GM19328 (cell line): ENCODE data around the gene CFAP58.

ENCODE experiments used
- ATAC-seq: cut with Tn5 transposase; IDR thresholded peaks from one replicate; pipeline ENCODE4 v1.9.1; 2021; ENCODE audit warnings: mild to moderate bottlenecking, moderate library complexity; ENCODE audit not compliant: unreplicated experiment

The CFAP58 gene, protein sequence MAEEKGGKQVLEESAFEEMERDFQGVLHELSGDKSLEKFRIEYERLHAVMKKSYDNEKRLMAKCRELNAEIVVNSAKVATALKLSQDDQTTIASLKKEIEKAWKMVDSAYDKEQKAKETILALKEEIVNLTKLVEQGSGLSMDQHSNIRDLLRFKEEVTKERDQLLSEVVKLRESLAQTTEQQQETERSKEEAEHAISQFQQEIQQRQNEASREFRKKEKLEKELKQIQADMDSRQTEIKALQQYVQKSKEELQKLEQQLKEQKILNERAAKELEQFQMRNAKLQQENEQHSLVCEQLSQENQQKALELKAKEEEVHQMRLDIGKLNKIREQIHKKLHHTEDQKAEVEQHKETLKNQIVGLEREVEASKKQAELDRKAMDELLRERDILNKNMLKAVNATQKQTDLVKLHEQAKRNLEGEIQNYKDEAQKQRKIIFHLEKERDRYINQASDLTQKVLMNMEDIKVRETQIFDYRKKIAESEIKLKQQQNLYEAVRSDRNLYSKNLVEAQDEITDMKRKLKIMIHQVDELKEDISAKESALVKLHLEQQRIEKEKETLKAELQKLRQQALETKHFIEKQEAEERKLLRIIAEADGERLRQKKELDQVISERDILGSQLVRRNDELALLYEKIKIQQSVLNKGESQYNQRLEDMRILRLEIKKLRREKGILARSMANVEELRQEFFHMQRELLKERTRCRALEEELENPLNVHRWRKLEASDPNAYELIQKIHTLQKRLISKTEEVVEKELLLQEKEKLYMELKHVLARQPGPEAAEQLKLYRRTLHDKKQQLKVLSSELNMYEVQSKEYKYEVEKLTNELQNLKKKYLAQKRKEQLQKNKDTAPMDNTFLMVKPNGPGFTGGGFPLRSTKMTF

DNA sequence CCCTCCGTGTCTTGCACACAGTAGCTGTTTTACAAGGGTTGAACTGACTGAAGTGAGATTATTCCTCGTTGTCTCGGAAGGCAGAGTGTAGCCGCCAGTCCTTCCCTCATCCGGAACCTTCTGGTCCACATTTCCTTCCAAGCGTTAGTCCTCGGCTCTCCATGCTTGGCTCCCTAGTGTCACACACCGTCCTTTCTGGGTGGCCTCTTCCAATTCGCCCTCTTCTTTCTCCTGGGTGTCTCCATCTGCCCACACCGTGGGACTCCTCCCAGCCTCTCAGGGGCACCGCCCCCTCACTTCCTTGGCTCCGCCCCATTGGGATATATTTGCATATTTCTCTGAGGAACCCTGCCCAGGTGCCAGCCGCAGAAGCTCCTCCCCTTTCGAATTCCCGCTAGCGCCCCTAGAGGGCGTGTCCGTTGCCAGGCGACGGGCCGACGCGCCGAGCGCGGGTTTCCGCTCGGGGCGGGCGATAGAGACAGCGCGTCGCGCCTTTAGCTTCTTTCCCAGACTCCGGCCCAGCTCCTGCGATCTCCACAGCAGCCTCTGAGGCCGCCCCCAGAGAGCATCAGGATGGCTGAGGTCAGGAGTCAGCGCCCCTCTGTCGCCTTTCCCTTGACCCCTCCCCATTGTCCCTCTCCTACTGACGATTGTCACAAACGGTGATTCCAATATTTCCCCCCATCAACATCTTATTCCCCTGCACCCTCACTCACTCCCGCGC lies at the start of gene CFAP58:
CFAP58 (plus strand) TSS at position 509 of the 724 bp plus-strand sequence; CDS start at position 574, 65 bp downstream.
- peak; percentile 71 for ATAC-seq

DNA sequence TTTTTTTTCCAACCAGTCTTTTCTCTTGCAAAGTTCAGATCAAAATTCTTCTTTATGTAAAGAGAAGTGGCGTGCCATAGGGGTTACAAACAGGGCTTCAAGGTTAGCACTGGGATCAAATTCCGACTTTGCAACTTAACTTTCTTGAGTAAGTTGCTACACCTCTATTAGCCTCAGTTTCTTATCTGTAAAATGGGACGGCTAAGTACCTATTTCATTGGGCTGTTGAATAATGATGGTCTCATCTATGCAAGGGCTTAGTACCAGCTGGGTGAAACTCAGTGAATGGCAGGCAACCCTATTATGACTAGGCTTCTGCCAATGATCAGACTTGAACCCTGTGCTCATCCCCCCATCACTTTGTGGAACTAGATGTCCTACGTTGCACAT lies 49.3 kb upstream of the CFAP58 start:
- ATAC-seq: no peak

DNA sequence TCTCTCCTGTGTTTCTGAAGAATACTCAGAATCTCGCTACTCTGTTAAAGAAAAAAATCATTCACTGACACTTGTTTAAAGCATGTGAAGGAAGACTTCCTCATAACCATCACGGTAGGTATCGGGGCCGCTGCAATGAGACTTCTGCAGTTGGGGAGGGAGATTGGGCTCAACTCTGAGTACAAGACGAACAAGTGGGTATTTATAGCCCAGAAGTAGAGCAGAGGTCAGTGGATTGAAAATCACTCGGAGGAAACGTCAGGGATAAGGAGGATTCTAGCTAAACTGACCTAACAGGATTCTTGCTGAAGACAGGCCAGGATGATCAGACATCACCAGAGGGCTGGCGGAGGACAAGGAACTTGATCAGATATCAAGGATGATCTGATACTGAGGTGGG lies 48.7 kb upstream of the CFAP58 start:
- ATAC-seq: no peak

DNA sequence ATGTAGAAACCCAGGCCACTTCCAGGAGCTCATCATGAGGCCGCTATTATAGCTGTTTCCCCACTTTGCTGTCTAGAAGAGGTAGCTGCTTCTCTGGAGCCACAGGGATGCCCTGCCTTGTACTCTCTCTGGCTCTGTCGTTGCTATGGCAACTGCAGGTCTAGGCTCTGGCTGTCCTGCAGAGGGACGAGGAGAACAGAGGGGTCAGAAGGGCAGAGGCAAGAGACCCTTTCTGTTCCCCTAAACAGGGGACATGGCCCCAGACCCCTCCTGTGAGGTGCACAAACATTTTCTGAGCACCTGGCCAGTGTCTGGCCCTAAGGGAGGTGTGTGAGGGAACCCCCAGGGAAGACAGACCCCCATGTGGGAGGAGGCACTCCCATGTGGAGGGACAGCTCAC lies 46.7 kb upstream of the CFAP58 start:
- no peak for ATAC-seq

DNA sequence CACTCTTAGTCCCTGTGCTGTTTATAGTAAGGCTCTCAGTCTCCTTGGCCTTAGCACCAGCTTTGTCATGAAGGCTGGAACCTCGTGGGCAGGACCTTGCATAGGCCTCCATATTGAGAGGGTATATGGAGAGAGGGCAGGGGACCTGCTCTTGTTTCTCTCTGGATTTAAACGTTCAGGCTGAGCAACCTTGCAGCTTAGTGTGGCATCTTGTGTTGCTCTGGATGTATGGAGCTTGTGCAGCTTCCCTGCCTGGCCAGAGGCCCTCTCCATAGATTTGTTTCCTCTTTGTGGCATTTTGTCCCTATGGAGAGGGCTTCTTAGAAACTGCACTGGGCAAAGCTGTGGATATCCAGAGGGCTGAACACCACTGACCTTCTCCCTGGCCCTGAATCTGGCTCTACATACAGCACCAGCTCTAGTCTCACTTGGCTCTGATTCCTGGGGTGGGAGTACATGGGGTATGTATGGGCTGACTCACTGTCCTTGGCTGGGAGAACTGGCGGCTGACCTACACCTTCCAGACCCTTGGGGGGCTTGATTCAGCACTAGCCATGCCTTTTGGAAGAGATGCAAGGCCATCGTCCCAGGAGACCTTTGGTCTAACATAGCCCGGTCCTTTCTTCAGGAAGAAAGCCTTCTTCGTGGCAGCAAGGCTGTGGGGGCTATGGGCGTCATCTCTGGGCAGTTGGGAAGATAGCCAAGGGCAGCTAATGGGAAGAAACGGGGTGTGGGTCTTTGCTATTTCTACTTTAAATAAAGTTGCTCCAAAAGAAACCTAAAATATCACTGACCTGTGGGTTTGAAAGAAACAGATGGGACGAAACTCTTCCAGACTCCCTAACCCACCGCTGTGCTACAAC lies 45.8 kb upstream of the CFAP58 start:
- no peak for ATAC-seq

DNA sequence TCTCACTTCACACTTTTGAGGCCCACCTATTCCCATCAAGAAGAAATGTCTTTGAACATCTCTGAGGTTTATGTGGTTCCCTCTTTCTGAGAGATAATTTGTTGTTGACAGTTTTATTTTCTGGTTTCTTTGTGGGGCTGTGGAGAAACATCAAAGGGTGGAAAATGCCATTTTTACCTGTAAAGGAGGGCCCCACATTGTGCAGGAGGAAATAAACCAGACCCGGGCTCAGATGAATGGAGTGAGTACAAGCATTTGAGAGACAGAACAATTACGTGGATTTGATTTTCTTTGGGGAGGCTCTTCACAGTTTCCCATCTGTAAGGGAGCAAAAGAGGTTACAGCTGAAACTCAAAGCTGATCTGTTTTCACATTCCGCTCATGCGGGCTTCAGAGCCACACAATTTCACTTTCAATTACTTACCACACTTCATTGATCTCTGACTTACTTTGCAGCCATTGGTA lies 45.2 kb upstream of the CFAP58 start:
- ATAC-seq: peak; percentile 68

DNA sequence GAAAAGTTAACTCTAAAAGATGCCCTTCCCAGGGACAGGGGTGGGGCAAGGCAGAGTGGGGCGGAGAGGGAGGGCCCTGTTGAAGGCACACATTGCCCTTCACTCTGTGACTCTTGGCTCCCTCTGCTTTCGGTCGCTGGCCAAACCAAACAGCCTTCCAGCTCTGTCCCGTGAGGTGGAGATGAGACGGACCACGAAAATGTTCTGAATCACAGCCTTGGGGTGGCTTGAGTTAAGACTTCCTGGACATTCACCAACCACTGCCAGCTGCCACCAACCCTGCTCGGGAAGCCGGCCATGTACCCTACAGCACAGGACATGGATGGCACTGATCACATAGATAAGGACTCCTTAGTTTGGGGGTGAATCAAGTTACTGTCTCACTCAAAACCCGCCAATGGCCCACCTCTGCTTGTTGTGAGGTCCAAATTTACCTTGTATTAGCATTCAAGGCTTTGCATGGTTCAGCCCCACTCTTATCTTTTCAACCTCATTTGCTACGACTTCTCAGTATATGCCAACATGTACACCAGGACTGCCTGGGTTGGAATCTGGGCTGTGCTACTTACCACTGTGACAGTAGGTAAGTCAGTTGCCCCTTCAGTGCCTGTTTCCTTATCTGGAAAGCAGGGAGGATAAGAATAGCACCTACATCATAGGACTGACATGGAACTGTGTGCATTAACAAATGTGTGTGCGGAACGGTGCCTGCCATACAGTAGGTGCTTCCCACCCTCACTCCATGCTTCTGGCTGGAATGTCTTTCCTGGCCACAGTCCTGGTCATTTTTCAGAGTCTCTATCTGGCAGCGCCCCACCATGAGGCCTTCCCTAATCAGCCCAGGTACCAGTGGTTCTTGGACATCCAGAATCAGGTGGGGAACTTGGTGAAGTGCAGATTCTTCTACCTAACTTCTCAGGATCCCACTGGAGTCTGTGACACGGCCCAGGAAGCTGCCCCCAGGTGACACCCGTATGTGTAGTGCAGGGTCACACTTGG lies 43.4 kb upstream of the CFAP58 start:
- ATAC-seq: no peak

DNA sequence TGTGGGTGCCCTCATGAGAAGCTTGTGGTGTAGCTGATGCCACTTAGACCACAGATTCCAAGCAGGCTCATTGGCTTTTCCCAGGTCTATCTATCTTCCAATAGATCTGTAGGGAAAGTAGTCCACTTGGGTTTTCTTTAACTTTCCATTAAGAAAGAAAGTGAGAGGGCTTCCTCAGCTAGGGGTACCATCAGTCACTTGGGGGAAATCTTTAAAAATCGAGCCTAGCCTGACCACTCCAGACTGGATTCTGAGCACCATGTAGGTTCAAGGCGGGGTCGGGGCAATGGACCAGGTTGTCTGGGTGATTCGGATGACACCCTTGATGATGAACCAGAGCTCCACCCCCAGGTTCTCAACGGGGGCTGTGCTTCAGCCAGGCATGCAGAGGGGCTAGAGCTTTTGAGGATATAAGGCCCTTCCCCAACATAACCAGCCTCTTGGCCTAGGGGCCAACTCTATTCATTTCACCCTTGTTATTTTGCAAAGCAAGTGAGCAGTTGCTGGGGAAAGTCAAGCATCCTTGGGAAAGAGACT lies 42.4 kb upstream of the CFAP58 start:
- no peak for ATAC-seq

DNA sequence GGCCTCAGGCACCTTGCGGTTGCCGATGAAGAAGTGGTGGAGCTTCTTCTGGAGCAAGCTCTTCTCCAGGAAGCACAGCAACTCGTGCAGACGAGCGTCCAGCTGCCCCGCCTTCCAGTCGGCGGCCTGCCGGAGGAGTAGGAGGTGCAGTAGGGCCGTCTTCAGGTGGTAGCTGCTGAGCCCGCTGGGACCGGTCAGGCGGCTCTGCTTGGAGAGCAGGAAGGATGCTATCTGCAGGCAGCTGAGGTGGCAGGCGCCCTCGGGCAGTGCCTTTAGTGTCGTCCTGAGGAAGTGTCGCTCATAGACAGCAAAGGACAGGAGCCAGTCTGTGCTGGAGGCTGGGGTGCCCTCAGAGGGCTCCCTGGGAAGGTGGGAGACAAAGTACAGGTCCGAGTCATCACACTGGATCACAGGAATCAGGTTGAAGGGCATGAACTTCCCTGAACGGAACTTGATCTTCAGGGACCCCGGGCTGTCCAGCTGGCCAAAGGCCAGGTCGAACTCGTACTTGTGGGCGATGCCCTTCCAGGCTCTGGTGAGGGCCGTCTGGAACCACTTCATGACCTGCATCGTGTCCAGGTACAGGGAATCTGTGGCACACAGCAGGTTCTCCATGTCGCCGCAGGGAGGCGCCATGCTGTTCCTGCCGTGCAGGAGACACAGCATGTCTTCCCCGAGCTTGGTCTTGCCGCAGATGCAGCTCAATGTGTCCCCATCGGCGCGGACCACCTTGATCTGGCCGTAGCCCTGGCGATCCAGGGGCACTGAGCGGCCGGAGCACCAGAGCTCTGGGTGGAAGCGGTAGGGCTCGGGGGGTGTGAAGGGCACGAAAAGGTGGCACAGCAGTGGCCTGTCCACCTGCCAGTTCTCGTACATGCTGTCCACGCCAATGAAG lies 38.8 kb upstream of the CFAP58 start:
- ATAC-seq: no peak

DNA sequence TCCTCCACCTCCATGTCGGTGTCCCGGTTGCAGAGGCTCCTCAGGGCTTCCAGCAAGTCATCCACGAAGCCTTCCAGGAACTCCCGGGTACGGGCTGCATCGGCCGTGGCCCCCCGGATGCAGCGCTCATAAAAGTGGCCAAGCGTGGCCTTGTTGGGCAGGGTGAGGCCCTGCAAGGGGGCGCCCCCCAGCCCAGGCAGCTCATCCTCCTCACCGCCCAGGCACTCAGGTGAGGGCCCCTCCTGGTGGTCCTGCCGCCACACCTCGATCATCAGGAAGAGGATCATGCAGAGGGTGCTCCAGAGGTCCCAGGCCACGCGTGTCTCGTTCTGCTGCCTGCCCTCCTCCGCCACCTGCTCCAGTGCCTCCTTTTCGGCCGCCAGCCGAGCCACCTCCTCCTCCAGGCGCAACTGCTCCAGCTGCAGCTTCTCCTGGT lies 38.1 kb upstream of the CFAP58 start:
- ATAC-seq: no peak

DNA sequence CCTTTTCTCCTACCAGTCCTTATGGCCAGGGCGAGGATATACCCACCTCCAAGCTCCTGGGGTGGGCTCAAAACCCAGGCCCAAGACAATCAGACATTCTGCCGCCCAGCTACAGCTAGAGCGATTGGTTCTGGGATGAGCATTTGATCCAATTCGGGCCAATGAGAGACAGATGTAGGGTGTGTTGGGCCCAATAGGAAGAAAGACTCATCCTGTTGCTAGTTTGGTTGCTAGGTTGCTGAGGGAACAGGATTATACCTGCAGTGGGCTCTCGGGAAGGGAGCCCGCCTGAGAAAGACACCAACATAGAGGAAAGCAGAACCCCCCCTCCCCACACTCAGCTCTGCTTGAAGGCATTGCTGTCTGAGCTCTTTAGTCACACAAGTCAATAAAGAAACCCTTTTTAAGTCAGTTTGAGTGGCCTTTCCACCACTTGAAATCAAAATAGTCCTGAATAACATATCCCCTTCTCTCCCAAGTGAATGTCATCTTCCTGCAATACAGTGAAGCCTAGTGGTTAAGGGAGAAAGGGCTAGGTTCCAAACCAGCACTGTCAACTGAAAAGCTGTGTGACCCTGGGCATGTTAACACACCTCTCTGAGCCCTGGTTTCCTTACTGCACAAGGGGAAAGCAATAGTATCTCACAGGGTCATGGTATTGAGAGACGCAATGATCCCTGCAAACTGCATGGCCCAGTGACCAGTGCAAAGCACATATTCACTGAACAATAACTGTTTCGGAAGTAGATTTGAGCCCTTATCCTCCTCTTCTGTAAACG lies 37.1 kb upstream of the CFAP58 start:
- ATAC-seq: no peak

DNA sequence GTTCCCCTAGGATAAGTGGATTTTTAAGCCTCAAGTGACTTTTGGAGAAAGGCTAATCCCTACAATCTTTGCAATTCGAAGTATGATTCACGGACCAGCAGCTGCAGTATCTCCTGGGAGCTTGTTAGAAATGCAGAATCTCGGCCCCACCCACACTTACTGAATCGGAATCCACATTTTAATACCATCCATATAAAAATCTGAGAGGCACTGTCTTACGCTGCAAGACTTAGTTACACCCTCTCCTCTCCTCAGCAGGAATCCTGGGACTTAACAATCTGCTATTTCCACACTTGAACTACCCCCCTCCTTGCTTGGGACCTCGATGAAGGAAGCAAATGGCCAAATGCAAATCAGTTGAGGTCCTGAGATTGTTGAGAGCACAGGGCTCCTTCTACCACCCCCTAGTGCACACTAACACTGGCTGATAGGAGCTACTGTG lies 36.3 kb upstream of the CFAP58 start:
- no peak for ATAC-seq

DNA sequence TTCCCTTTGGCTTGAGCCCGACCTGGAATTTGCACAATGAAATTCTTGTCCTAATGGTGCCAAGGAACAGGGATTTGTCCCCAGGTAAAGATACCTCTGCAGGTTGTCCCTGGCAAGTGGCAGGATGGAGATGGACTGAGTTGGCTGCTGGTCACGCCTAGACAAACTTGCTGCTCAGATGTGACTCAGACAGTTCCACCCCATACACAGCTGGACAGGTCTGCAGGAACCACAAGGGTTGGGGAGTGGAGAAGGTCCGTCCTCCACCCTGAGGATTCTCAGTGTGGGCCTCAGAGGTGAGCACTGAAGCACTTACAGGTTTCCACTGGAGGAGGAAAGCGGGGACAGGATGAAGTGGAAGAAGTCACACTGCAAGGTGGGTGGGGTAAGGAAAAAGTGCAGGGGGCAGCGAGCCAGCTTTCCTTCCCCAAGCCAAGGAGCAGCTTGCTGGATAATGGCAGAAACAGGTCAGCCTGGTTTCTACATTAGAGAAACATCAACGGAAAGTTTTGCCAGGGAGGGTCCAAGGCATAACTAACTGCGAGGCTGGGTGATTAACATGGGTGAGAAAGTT lies 35.8 kb upstream of the CFAP58 start:
- no peak for ATAC-seq

DNA sequence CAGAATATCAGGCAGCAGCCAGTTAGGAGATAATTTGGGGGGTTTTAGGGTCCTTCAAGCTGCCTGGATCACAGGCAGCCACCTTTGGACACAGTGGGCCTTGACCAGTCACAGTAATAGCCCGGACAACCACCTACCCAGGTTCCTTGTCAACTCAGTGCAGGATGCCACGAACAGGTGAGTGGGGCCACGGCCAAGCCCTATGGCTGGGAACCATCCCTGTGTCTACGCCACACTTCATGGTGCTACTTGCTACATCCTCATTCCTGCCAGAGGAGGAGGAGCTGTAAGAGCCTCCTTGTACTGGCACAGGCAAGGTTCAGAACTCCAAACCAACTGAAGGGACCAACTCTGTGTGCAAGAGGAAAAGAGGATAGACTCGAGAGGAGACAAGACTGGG lies 35.3 kb upstream of the CFAP58 start:
- no peak for ATAC-seq

DNA sequence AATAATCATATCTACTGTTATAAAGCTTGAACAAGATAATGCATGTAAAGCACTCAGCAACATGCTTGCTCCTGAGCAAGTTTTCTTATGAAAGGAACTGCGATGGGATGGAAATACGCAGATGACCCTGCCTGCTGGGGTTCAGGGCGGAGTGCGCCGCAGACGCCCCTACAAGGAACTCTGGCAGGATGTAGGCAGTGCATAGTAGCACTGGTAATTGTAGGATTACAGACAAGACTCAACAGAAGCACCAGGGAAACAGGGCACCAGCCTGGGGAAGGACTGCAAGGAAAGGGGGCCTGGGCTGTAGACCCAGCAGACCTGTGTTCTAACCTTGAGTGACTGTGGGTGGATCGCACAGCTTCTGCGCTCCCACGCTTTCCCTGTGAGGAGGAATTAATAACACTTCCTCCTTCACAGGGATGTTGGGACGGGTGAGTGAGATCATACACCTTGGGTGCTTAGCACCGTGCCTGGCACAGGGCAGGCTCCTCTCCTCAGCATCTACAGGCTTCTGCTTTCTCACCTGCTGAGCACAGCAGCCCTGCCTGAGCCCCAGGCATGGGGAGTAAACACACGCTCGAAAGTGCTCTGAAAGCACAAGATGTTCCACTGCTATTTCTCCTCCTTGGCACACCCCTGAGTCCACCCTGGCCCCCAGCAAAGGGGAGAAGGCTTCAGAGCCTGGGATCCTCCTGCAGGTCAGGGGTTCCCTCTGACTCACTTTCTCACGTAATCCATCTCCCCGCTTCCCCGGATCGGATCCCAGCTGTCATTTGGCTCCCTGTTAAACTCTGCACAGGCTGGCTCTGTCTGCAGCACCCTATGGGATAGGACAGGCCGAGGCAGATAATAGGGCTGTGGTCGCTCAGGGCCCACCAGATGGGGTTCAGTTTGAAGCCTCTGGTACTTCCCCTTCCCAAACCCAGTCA lies 34.6 kb upstream of the CFAP58 start:
- ATAC-seq: no peak

DNA sequence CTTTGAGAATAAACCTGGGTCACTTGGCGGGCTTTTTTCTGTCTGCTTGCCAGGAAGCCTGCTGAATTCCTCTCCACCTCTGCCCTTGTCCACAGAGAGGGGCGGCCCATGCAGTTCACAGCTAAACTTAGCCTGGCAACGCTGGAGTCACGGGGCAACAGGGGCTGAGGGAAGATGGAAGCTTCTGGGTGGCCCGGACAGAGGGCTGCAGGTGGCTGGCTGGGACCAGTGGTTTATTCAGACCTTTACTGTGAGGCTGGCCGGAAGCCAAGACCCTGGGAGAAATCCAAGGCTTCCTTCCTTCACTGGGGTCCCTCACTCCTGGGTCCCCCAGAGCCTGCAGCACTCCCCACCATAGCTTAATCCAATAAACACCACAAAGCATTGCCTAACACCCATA lies 32.4 kb upstream of the CFAP58 start:
- ATAC-seq: no peak
